Measurements from ENCODE around the gene FKBP7. TPM values are rescaled to one million over a fixed set of nuclear protein-coding genes. Genes with fewer than 3 reads are reported as not detected.

Gene FKBP7
- total and polyA plus RNA-seq, 2 of the 13 experiments (the other 11 are each of a cell fraction or from before 2014, with no cell fraction given): 12.4 to 14.8 TPM

GRCh38 chr2:178428396-178428806 lies 50.0 kb downstream of the FKBP7 start (continued):
- peak; percentile 70; the same call in 1 of the 2 replicates for TF ChIP-seq RXRA (CRISPR knock-in tag; IDR thresholded peaks at IDR 0.05)
- TF ChIP-seq FIP1L1 (IDR thresholded peaks at IDR 0.05; ENCODE audit: borderline replicate concordance, insufficient read depth, low read depth, low read length): no peak
- TF ChIP-seq MTA1 (CRISPR knock-in tag; IDR thresholded peaks at IDR 0.05; ENCODE audit: borderline replicate concordance): no peak
- no peak for TF ChIP-seq BRF2 (CRISPR knock-in tag; IDR thresholded peaks at IDR 0.05)
- TF ChIP-seq ZNF296 (CRISPR knock-in tag; conservative IDR thresholded peaks at IDR 0.05): no peak
- TF ChIP-seq TCF7 (IDR thresholded peaks at IDR 0.05; ENCODE audit: low read depth): 0 out of 2 replicates have a peak, but pooled peaks have one; percentile 30
- TF ChIP-seq EHMT2 (IDR thresholded peaks at IDR 0.05; ENCODE audit: borderline replicate concordance, low read depth, low read length): no peak; the same call in 1 of the 2 replicates
- peak; percentile 91 for TF ChIP-seq ZNF646 (CRISPR knock-in tag; IDR thresholded peaks at IDR 0.05)
- TF ChIP-seq ZFP91 (CRISPR knock-in tag; IDR thresholded peaks at IDR 0.05; ENCODE audit: borderline replicate concordance): no peak; the same call in 1 of the 2 replicates
- TF ChIP-seq SMAD1 (CRISPR knock-in tag; IDR thresholded peaks at IDR 0.05; ENCODE audit: borderline replicate concordance, low read depth): no peak
- no peak for TF ChIP-seq ZNF343 (CRISPR knock-in tag; IDR thresholded peaks at IDR 0.05)
- TF ChIP-seq ZNF850 (CRISPR knock-in tag; conservative IDR thresholded peaks at IDR 0.05): no peak
- TF ChIP-seq ZNF639 (CRISPR knock-in tag; conservative IDR thresholded peaks at IDR 0.05): no peak
- peak; percentile 91 for TF ChIP-seq MIER3 (CRISPR knock-in tag; IDR thresholded peaks at IDR 0.05; ENCODE audit: borderline replicate concordance)
- TF ChIP-seq ZFP41 (CRISPR knock-in tag; IDR thresholded peaks at IDR 0.05; ENCODE audit: borderline replicate concordance): no peak
- TF ChIP-seq ZNF580 (CRISPR knock-in tag; IDR thresholded peaks at IDR 0.05; ENCODE audit: borderline replicate concordance, low read depth): 0 out of 2 replicates have a peak, but pooled peaks have one; percentile 56
- TF ChIP-seq MXD4 (CRISPR knock-in tag; IDR thresholded peaks at IDR 0.05): 0 out of 2 replicates have a peak, but pooled peaks have one; percentile 17
- peak; percentile 75 for TF ChIP-seq FOXP1 (IDR thresholded peaks at IDR 0.05)
- TF ChIP-seq FOXP1 (CRISPR knock-in tag; IDR thresholded peaks at IDR 0.05): peak; percentile 85
- TF ChIP-seq SMAD9 (CRISPR knock-in tag; IDR thresholded peaks at IDR 0.05): no peak
